G401 (cell line): ENCODE measurements around the gene SLC16A7. TPM values are rescaled to one million over a fixed set of nuclear protein-coding genes. Genes with fewer than 3 reads are reported as not detected.
A peak's percentile ranks its signal among the peaks of the same experiment; 100 is the strongest.

Experiments
- DNase-seq: peaks from one replicate; pipeline ENCODE4 v3.0.0-alpha.2; 2015; ENCODE audit warnings: low spot score
- in situ Hi-C: cut with HindIII; loops from 2 replicates; pipeline ENCODE4 v1.10.0; 2016; ENCODE audit warnings: low sequenced_read_pairs, mixed read lengths
- total RNA-seq: library from RNA; depleted of rRNA; stranded (reverse); fragments of >200 nt; shearing (Covaris generic); gene quantifications from 2 replicates; pipeline ENCODE4 v1.2.3, GENCODE V29; 2014

SLC16A7 gene
- total RNA-seq, 1 experiment from 2014 or later: not detected

DNA sequence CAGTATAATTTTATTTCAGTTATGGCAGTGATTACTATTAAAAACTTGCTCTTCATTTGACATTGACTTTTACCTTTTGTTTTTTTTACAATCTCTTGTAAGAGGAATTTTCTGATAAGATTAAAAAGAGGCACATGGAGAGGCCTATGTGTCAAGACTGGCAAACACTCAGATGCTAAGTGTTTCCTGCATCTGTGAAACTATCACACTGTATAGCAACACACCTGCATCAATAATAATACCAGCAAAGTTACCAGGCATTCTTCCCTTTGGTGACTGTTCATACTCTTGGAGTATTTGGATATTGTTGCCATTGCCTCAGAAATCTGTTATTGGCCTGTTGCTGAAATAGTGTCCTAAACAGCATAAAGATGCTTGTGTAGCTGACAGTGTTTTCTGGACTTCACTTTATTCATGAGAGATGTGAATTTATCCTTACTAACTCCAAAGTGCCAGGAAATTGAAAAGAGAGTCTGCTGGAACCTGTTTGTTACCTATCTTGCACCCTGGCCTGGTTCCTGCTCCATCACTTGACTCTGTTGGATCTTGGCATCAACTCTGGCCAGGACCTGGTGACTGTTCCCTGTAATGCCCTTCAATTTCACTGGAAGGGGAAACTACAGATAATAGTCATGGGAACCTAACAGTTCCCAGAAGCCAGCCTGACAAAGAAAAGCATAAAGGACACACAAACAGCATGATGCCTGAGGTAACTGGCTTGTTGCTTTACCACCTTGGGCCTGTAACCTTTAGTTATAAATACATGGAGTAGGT, 19.8 kb downstream of the SLC16A7 start:
- peak; percentile 83 for DNase-seq
- in situ Hi-C loops: no loop called here

- in situ Hi-C loops: no loop called here
- no peak for DNase-seq
These were observed 23.8 kb downstream of the SLC16A7 start for GRCh38 chr12:59619461-59620240.

DNA sequence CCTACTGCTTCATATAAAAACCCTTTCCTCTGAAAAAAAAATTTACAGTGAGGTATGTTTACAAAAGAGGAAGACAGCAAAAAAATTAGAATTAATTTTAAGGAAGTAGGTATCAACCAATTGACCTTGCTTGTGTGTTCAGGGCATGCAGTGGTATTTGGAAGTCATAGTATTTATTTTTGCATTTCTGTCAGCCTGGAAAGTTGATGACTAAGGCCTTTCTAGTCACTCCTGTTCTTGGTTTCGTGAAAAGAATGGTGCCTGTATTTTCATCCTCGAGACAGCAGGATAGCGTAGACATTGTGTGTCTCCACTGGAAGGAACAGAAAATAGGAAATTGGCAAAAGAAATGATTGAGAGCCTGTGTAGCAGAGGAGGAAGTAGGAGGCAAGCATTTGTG, 24.5 kb downstream of the SLC16A7 start:
- in situ Hi-C loops: no loop called here

DNA sequence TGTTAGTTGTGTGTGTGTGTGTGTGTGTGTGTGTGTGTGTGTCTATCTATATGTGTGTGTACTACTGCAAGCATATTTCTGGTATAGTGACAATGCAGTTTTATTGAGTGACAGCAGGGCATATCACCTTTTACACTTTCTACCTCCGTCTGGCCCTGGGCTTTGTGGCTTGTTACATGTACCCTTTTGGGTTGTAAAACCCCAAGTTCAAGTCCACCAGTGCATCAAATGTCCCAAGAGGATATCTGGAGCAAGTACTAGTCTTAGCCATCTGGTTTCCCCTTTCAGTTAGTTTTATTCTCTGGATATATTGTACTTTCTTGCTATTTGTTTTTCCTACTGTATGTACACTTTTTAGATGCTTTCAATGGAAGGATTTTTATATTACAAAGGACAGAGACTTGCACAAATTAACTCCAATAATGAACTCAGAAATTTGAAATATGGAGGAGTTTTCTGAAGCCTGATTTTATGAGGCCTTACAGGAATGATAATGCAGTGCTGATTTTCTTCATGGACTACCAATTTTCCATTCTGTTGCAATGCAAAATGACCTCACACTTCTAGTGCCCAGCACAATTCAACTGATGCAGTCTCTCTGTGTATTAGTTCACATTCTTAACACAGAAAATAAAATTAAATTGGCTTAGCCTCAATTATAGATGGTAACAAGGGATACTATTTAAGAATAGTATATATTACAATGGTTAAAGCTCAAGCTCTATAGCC, 29.1 kb downstream of the SLC16A7 start:
- DNase-seq: no peak
- in situ Hi-C loops: no loop called here

More for the DNA sequence above, 24.5 kb downstream of the SLC16A7 start:
- DNase-seq: peak; percentile 4

DNA sequence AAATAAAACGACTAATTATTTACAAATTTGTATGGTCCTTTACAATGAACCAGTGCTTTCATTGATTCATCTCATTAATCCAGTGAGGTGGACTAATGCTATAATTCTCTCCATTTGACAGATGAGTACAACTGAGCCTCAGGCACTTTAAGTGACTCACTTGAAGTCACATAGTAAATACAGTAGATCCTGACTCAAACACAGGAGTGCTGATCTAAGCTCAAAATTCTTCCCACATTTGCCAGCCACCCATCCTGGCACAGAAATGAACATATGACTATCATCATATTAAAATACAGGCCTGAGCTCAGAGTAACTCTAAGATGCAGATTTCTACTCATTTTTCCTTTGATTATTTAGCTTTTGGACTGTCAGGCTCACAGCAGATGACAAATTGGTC, 30.6 kb downstream of the SLC16A7 start:
- in situ Hi-C loops: no loop called here
- DNase-seq: no peak

DNA sequence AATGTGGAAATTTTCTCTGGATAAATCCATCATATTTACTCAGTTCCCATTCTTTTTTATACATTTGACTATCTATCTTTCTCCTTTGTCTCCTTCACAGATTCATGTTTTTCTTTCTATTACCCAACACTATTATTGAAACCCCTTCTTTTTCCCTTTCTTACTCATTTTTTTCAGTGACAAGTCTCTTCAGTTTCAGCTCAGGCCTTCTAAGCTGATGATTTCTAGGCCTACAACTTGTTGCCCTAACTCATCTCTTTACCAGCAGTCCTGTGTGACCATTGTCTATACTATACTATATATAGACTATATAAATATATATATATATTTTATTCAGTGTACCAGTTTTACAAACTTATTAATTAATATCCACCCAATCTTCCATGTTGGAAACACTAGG, 31.8 kb downstream of the SLC16A7 start:
- no peak for DNase-seq
- in situ Hi-C loops: no loop called here

GRCh38 chr12:59629890-59630289, 34.1 kb downstream of the SLC16A7 start:
- in situ Hi-C loops: no loop called here
- no peak for DNase-seq

- in situ Hi-C loops: no loop called here
These were observed 36.6 kb downstream of the SLC16A7 start for GRCh38 chr12:59632408-59632807.

GRCh38 chr12:59634254-59634653, 38.4 kb downstream of the SLC16A7 start:
- DNase-seq: no peak
- in situ Hi-C loops: no loop called here

More at GRCh38 chr12:59632408-59632807, 36.6 kb downstream of the SLC16A7 start:
- no peak for DNase-seq

DNA sequence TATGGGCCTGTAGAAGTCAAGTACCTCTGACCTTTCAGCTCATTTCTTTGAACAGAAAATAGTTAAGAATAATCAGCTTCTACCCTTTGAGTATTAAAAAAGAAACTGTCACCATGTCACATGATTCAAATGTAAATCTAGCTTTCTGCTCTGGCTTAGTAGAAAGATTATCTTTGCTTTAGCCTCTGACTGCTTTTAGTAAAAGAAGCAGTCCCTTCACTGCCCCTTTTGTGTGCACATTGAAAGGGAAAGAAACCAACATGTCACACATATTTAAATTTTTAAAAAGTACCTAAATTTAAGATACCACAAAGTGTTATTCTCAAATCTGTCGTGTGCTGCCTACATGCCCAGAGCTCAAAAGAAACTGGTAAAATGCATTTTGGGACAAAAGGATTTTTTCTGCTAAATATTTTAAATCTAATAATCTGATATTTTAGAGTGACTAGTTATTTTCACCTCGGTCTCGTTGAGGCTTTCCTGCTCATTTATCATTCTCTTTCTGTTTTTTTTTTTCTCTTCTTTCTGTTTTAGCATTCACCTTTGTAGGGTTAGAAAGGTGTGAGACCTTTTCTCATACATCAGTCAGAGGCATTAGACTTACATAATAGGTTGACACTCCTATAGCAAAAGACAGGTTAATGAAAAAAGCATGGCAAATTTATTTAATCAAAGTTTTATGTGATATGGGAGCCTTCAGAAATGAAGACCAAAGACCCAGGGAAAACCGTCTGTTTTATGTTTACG, 41.3 kb downstream of the SLC16A7 start:
- no peak for DNase-seq
- in situ Hi-C loops: no loop called here

- in situ Hi-C loops: no loop called here
- no peak for DNase-seq
These were observed 41.9 kb downstream of the SLC16A7 start for GRCh38 chr12:59637692-59638070.

GRCh38 chr12:59643550-59643949, 47.7 kb downstream of the SLC16A7 start:
- in situ Hi-C loops: no loop called here
- no peak for DNase-seq

DNA sequence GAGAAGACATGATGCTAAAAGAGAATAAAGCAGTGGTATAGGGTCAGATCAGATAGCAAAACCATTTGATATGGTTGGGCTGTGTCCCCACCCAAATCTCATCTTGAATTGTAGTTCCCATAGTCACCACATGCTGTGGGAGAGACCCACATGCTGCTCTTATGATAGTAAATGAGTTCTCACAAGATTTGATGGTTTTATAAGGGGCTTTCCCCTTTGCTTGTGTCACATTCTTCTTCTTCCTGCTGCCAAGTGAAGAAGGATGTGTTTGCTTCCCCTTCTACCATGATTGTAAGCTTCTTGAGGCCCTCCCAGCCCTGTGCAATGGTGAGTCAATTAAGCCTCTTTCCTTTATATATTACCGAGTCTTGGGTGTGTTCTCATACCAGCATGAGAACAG, 49.4 kb downstream of the SLC16A7 start:
- DNase-seq: no peak
- in situ Hi-C loops: no loop called here

- in situ Hi-C loops: no loop called here
- no peak for DNase-seq
These were observed 50.8 kb downstream of the SLC16A7 start for GRCh38 chr12:59646636-59647035.

DNA sequence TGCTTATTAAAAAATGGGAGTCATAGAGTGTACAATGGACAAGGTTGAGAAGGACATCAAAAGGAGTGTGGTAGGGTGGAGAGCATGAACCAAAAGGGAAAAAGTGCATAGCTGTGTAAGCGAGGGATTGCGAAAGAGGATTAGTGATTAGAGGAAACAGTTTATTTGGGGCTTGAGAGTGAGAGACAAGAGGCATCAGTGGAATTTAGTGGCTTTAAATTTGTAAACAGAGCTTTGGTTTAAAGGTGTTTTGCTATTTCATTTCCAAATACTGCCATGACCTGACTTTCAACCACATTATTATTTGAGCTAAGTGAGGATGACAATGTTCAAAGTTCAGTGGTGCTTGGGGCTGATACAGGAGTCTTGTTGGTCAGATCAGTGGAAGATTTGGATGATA, 53.4 kb downstream of the SLC16A7 start:
- in situ Hi-C loops: no loop called here
- no peak for DNase-seq

DNA sequence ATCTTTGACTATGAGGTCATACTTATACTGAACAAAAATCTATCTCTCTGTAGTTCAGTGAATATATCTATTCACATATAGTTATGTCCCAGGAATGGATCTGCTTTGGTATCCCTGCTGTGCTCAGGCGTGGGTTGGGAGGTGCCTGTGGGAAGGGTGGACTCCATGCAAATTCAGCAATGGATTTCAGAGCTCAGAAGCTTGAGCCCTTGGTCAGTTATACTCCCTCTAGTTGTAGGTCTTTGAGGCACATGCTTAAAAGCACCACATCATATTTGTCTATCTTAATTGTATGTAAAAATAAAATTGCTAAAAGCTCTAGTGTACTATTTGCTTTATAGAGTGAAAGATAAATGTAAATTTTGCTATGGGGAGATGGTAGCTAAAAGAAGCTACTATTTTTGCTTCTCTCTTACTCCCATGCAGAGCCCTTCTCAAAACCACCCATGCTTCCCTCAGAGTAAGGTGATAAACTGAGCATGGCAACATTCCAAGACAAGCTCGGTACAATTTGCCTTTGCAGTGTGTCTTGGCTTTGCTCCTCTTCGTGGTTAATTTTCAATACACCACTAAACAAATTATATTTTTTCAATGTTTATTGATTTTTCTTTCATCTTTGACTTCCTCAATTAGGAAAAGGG, 54.9 kb downstream of the SLC16A7 start:
- peak; percentile 58 for DNase-seq
- in situ Hi-C loops: no loop called here

DNA sequence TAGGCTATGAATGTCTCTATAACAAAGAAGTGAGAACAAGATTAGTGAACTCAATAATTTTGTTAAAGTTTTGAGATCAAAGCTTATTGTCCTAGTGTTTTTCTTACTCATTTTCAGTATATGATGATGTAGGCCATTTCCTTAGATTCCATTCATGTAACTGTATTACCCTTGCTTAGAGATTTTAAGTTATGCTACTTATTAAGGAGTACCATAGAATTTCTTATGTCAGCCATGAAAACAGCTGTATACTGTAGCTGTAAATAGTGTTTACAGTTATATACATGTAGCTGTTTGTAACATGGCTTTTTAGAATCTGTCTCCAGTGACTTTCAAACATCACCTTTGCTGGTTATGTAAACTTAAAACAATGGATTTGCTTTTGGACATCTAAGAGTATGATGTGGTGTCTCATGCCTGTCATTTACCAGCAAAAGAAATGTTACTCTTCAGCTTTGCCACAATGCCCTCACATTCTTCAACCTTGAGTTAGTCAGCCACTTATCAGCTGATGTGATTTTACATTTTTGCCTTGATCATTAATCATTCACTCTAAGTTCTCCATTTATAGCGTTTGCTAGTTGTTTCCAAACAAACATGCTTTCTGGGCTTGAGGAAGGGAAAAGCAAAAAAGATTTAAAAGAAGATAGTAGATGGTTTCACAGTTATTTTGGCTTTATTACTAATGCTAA, 55.5 kb downstream of the SLC16A7 start:
- in situ Hi-C loops: no loop called here

GRCh38 chr12:59652130-59652529, 56.3 kb downstream of the SLC16A7 start:
- DNase-seq: no peak
- in situ Hi-C loops: no loop called here

More for the DNA sequence above, 55.5 kb downstream of the SLC16A7 start:
- peak; percentile 8 for DNase-seq
